H7 (cell line): ENCODE data around the gene BET1L. TPM values are rescaled to one million over a fixed set of nuclear protein-coding genes. Genes with fewer than 3 reads are reported as not detected.
"Not testable (repeated sequence)": the region's sequence is repeated elsewhere in the genome, so short reads cannot be mapped to it uniquely, and the experiment has no call there.

Source experiments
- DNase-seq: peaks from one replicate; pipeline ENCODE4 v3.0.0; 2012
- H3K27me3 ChIP-seq: 2 replicates; pipeline ENCODE4 v1.6.0; 2011; ENCODE audit warnings: mild to moderate bottlenecking, low read length; ENCODE audit not compliant: control insufficient read depth, insufficient read depth
- H3K36me3 ChIP-seq: replicated peaks from 2 replicates; pipeline ENCODE4 v1.5.1; 2011; ENCODE audit warnings: low read length; ENCODE audit not compliant: control insufficient read depth, insufficient read depth
- H3K4me3 ChIP-seq: 2 replicates; pipeline ENCODE4 v1.5.1; 2011; ENCODE audit warnings: low read depth, mild to moderate bottlenecking, control low read depth, low read length, moderate library complexity; ENCODE audit not compliant: insufficient read depth
- total RNA-seq: library from RNA; depleted of rRNA; stranded (reverse); fragments of >200 nt; shearing (Covaris generic); gene quantifications from 2 replicates; pipeline ENCODE4 v1.2.3, GENCODE V29; 2014

The BET1L gene
- total RNA-seq, 1 experiment from 2014 or later, result 23.7 TPM

GRCh38 chr11:221539-221938, 14.3 kb upstream of the BET1L start:
- no peak for DNase-seq
- Histone ChIP-seq H3K36me3 (no peaks in the 10 kb centered on the region; the same call in 1 of the 2 replicates), H3K4me3 (no peak overlapping the region), H3K27me3 (no peaks in the 10 kb centered on the region)

GRCh38 chr11:220641-221215, 13.5 kb upstream of the BET1L start:
- DNase-seq, H3K27me3 ChIP-seq, H3K36me3 ChIP-seq, H3K4me3 ChIP-seq: not testable (repeated sequence)

GRCh38 chr11:218815-219593, 11.8 kb upstream of the BET1L start:
- peak; percentile 30 for DNase-seq
- H3K27me3 ChIP-seq, result no peaks in the 10 kb centered on the region
- H3K36me3 ChIP-seq, result peaks cover 9% of the 10 kb centered on the region
- no peak overlapping the region for H3K4me3 ChIP-seq

GRCh38 chr11:217704-218103, 10.5 kb upstream of the BET1L start:
- no peak for DNase-seq
- no peak overlapping the region for H3K4me3 ChIP-seq
- H3K36me3 ChIP-seq, result peaks cover 18% of the 10 kb centered on the region
- no peaks in the 10 kb centered on the region for H3K27me3 ChIP-seq

- DNase-seq, result no peak
- Histone ChIP-seq H3K4me3 (no peak overlapping the region), H3K36me3 (peaks cover 30% of the 10 kb centered on the region), H3K27me3 (no peaks in the 10 kb centered on the region)
Observed at GRCh38 chr11:216081-216974, 9.1 kb upstream of the BET1L start.

- Histone ChIP-seq H3K27me3 (no peaks in the 10 kb centered on the region), H3K36me3 (peaks cover 37% of the 10 kb centered on the region), H3K4me3 (no peak overlapping the region)
- no peak for DNase-seq
Observed at GRCh38 chr11:215581-216037, 8.4 kb upstream of the BET1L start.

- H3K27me3 ChIP-seq, result no peaks in the 10 kb centered on the region
- H3K36me3 ChIP-seq, result peaks cover 46% of the 10 kb centered on the region
- H3K4me3 ChIP-seq, result no peak overlapping the region
- DNase-seq, result no peak
Observed at GRCh38 chr11:214083-214482, 6.9 kb upstream of the BET1L start.

GRCh38 chr11:213111-213510, 5.9 kb upstream of the BET1L start:
- peaks cover 46% of the 10 kb centered on the region for H3K36me3 ChIP-seq
- no peaks in the 10 kb centered on the region for H3K27me3 ChIP-seq
- no peak overlapping the region for H3K4me3 ChIP-seq
- DNase-seq, result no peak

GRCh38 chr11:212150-213100, 5.2 kb upstream of the BET1L start:
- Histone ChIP-seq H3K27me3 (no peaks in the 10 kb centered on the region), H3K4me3 (no peak overlapping the region), H3K36me3 (peaks cover 46% of the 10 kb centered on the region)
- no peak for DNase-seq

- H3K36me3 ChIP-seq, result peaks cover 46% of the 10 kb centered on the region
- no peak overlapping the region for H3K4me3 ChIP-seq
Observed at GRCh38 chr11:211741-212140, 4.5 kb upstream of the BET1L start.

GRCh38 chr11:211295-211694, 4.1 kb upstream of the BET1L start:
- H3K36me3 ChIP-seq, result peaks cover 46% of the 10 kb centered on the region
- no peak for DNase-seq
- no peak overlapping the region for H3K4me3 ChIP-seq
- no peaks in the 10 kb centered on the region for H3K27me3 ChIP-seq

More at GRCh38 chr11:211741-212140, 4.5 kb upstream of the BET1L start:
- DNase-seq, result no peak
- no peaks in the 10 kb centered on the region for H3K27me3 ChIP-seq

GRCh38 chr11:210803-211180, 3.6 kb upstream of the BET1L start:
- H3K4me3 ChIP-seq, result no peak overlapping the region
- no peak for DNase-seq
- H3K27me3 ChIP-seq, result no peaks in the 10 kb centered on the region
- peaks cover 46% of the 10 kb centered on the region for H3K36me3 ChIP-seq

- no peaks in the 10 kb centered on the region for H3K27me3 ChIP-seq
- H3K36me3 ChIP-seq, result peaks cover 48% of the 10 kb centered on the region
- DNase-seq, result no peak
- H3K4me3 ChIP-seq, result no peak overlapping the region
Observed at GRCh38 chr11:210122-210802, 3.1 kb upstream of the BET1L start.
